Bone marrow (tissue), 2 donors: ENCODE data around the gene HOTAIR.

ENCODE experiments used
- DNase-seq, 2 donors: peaks; one replicate each; lab custom pipeline; 2025; lab: John Stamatoyannopoulos, UW

HOTAIR gene

DNA sequence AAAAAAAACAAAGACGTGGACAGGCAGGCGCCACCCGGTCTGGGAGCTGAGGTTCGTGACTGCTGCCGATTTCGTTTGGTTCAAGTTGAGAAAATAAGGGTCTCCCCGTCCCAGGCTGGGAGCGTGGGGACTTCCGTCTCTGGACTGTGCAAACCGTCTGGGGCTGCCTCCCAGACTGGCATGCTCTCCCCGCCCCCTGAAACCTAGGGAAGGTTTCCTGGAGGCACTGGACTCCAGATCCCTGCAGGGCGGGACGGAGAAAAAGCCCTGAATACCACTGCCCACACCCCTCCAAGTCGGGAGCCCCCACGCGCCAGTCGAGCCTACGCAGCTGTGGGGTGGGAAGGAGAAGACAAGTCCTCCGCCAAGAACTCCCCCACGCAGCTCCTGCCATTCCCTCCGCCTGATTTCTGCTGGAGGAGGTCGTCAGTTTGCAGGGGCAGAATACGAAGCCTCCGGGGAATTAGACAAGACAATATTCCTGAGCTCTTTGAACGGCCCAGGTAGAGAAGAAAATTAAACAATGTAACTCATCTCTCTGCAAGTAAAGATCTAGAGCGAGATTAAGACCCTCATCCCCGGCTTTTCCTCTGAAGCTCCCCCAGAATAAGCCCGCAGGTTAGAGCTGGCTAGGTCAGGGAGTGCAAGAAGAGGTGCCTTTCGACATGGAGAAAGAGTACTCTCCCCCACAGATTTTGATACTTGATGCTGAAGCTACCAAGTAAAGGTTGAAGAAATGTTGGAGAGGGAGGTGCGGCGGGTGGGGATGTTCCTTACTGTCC lies 46.5 kb downstream of the HOTAIR start:
- DNase-seq: no peak

DNA sequence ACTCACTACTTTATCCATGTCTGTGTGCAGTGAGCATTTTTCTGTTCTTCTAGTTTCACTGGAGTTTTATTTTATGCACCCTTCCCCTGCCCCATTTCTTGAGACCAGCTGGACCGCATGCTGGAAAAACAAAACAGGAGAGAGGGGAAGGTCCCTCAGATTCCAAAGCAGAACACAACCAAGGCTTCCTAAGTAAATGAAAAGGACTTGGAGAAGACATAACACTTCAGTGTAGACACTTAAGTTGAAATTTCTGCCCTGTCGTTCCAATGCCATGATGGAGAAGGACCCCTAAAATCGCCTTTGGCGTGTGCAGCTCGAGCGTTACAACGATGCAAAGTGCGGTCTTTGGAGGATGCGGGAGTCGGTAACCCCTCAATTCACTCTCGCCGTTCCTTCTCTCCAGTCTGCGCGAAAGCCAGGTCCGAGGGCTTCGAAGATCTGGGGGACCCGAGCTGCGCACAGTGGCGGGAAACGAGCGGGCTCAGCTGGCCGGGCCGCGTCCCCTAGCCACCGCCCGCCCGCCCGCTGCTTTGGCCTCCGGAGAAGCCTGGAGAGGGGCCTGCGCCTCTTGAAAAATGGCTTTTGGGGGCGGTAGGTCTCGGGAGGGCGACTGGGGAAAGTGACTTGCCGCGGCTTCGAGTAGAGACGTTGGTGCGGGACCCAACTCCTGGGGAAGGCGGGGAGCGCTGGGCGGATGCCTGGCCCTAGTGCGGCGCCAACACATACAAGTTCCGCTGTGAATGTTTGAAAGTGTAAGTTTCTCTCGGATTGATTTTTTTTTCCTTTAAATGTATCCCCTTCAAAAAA lies 47.3 kb downstream of the HOTAIR start:
- DNase-seq: no peak

DNA sequence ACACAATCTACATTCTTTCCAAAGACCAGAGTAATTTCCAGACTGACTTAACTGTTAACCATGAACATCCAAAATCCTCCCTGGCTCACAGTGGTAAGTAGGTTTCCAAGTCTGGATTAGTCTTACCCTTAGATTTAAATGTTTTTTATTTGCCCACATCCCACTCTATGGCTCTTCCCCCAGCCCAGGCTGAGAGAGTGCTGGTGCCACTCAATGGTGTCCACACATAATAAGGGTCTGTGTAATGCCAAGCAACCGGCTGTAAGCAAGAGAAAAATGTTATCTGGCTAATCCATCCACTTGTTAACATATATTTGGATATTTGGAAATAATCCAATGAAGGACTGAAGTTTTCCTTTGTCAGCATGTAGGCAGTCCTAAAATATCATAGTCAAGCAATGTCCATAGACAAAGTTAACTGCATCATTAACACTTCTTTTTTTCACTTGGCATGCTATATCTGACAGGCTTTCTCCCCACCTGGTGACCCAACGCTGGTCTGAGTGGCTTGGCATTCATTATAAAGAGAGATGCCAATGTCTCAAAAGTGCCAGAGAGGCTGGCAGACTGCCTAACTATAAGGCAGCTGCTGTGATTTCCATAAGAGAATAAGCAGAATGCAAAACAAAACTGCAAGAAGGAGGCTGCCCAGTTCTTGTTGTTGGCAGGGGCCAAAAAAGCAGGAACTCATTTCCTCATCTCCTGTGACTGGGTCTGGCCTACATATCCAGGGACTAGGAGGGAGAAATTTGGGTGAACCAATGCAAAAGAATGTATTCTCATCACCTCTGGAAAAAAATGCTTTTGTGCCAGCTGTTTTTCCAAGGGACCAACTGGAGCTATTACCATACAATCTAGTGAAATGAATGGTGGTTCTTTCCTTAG lies 50.0 kb downstream of the HOTAIR start:
- DNase-seq: no peak

DNA sequence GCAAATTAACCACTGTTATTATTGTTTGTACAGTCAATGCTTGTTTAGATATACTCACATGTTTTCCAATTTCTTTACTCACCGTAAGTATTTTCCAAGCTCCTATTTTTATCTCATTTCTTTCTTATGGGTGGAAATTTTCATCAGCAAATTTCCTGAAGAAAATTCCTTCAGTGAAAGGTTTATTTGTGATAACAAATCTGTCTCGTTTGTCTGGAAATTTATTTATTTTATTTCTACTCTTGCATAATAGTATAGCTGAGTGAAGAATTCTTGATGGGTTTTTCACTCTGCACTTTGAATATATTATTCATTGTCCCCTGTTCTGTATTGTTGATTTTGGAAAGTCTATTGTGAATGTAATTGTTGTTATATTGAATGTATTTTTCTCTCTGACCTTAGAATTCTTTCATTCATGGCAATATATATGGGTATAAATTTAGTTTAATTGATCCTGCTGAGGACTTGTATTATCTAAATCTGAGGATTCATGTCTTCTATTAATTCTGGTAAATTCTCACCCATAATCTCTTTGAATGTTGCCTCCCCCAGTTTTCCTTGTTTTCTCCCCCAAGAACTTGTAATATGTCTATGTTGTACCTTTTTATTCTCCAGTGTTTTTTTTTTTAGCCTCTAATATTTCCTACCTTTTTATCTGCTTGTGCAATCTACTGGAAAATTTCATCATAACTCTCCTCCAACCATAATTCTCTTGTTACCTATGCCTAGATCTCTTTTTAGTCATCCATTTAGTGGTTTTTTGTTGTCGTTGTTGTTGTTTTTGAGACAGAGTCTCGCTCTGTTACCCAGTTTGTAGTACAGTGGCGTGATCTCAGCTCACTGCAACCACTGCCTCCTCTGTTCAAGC lies 57.7 kb downstream of the HOTAIR start:
- DNase-seq: no peak
